GM12878 (cell line): Measurements from ENCODE around the gene FOXK2. TPM values are rescaled to one million over a fixed set of nuclear protein-coding genes. Genes with fewer than 3 reads are reported as not detected.
"Not testable (repeated sequence)": the region's sequence is repeated elsewhere in the genome, so short reads cannot be mapped to it uniquely, and the experiment has no call there.

ENCODE experiments used
- ATAC-seq: fragments of 200-7000 bp; cut with Tn5 transposase; 3 replicates; pipeline ENCODE4 v1.9.1; 2020; ENCODE audit warnings: mild to moderate bottlenecking, moderate library complexity
- BruUV-seq: library from RNA; stranded (reverse); fragments of 400-500 nt; replicated peaks from 2 replicates; lab custom pipeline; 2021; lab: Mats Ljungman, UMichigan
- CTCF ChIA-PET: fragments of 300-600 bp; sonication (Branson Sonifier 250); formaldehyde crosslinking; extraction: SDS; loops from one replicate; lab custom pipeline; 2021; ENCODE audit warnings: inconsistent platforms; lab: Yijun Ruan, JAX
- POLR2A ChIA-PET: fragments of 350-600 bp; formaldehyde crosslinking; extraction: SDS; loops from one replicate; lab custom pipeline; 2021; ENCODE audit warnings: inconsistent platforms; lab: Charles Lee
- RAD21 ChIA-PET: fragments of 300-600 bp; sonication (Branson Sonifier 250); formaldehyde crosslinking; loops from one replicate; lab custom pipeline; 2023; ENCODE audit warnings: antibody characterized with exemption; ENCODE audit not compliant: unreplicated experiment; lab: Charles Lee
- SMC1A ChIA-PET: fragments of 300-600 bp; sonication (Branson Sonifier 250); formaldehyde crosslinking; loops from one replicate; lab custom pipeline; 2023; ENCODE audit not compliant: unreplicated experiment, uncharacterized antibody; lab: Charles Lee
- DNase-seq: peaks from one replicate; pipeline ENCODE4 v3.0.0-alpha.2; 2011; ENCODE audit warnings: low read depth, low spot score
- FAIRE-seq: peaks from 3 replicates; lab custom pipeline; 2011; peaks lifted over from hg19 to GRCh38; lab: Jason Lieb, UNC
- H2AFZ ChIP-seq: 2 replicates; pipeline ENCODE4 v1.6.0; 2011; ENCODE audit warnings: low read depth, low read length, control low read depth; ENCODE audit not compliant: control insufficient read depth
- H3K27ac ChIP-seq: 2 replicates; pipeline ENCODE4 v1.5.1; 2011; ENCODE audit warnings: control low read depth; ENCODE audit not compliant: control insufficient read depth, insufficient read depth
- H3K27me3 ChIP-seq, 2 experiments: replicated peaks in 1 of 2; 2 replicates each; pipeline versions ENCODE4 v1.6.0 to v1.6.1; 2011; ENCODE audit warnings: low read length in 1 of 2; ENCODE audit not compliant: control insufficient read depth in 2 of 2, insufficient read depth in 2 of 2
- H3K36me3 ChIP-seq, 2 experiments: 2 replicates each; pipeline ENCODE4 v1.5.1; 2011; ENCODE audit warnings: low read length in 1 of 2; ENCODE audit not compliant: control insufficient read depth in 2 of 2, insufficient read depth in 2 of 2
- H3K4me1 ChIP-seq: 2 replicates; pipeline ENCODE4 v1.6.1; 2011; ENCODE audit warnings: mild to moderate bottlenecking, low read length, moderate library complexity, mixed read lengths; ENCODE audit not compliant: control insufficient read depth, insufficient read depth
- H3K4me2 ChIP-seq: 2 replicates; pipeline ENCODE4 v1.6.0; 2011; ENCODE audit warnings: control low read depth; ENCODE audit not compliant: control insufficient read depth, insufficient read depth
- H3K4me3 ChIP-seq: fragments of 200-600 bp; sonication (generic); 2 replicates; pipeline ENCODE4 v1.5.1; 2016
- H3K79me2 ChIP-seq: 2 replicates; pipeline ENCODE4 v1.6.0; 2011; ENCODE audit warnings: low read length; ENCODE audit not compliant: control insufficient read depth, insufficient read depth
- H3K9ac ChIP-seq: 2 replicates; pipeline ENCODE4 v1.8.0; 2011; ENCODE audit warnings: low read length, control low read depth, mixed read lengths; ENCODE audit not compliant: control insufficient read depth, insufficient read depth
- H3K9me3 ChIP-seq: replicated peaks from 3 replicates; pipeline ENCODE4 v1.5.1; 2011; ENCODE audit warnings: mild to moderate bottlenecking, low read length; ENCODE audit not compliant: control insufficient read depth, insufficient read depth
- H4K20me1 ChIP-seq: 2 replicates; pipeline ENCODE4 v1.6.0; 2011; ENCODE audit not compliant: control insufficient read depth, insufficient read depth
- IKZF2 ChIP-seq, 2 experiments: fragments of 450-650 bp; IDR thresholded peaks; 2 replicates each; pipeline ENCODE4 v1.6.1; 2017; ENCODE audit warnings: mild to moderate bottlenecking in 2 of 2, moderate library complexity in 2 of 2
- RAD21 ChIP-seq: IDR thresholded peaks from 2 replicates; pipeline ENCODE4 v1.6.1; 2011; ENCODE audit warnings: mild to moderate bottlenecking, low read depth, low read length, moderate library complexity; ENCODE audit not compliant: insufficient read depth
- WGBS: methylation state at CpG from one replicate; pipeline ENCODE4 v1.1.6; 2016; ENCODE audit warnings: low lambda C conversion rate; ENCODE audit not compliant: insufficient replicate concordance, insufficient coverage; ENCODE audit errors: missing lambda C conversion rate; 5-methylcytosine and 5-hydroxymethylcytosine counted together
- in situ Hi-C: fragments of 300-500 bp; cut with MboI; formaldehyde crosslinking; loops from 9 replicates; pipeline ENCODE4 v1.14.3; 2018; ENCODE audit warnings: mixed read lengths
- intact Hi-C: fragments of 100-400 bp; cut with micrococcal nuclease; formaldehyde crosslinking; loops from one replicate; pipeline ENCODE4 v1.14.2; 2022; ENCODE audit not compliant: unreplicated experiment
- polyA plus RNA-seq, 11 experiments: library from polyadenylated mRNA; depleted of rRNA in 4 of 11; unstranded in 6 of 11; stranded (reverse) in 5 of 11; fragments of >200 nt; fragmentation: Nextera tagmentation in 4 of 11; fragmentation: Illumina TruSeq in 1 of 11; extraction: Ambion mirVana in 4 of 11; extraction: Trizol in 1 of 11; gene quantifications; 1 replicate in 1 of 11; 2 replicates in 10 of 11; pipeline versions ENCODE4 v1.2.1 to v1.2.3, GENCODE V29; 2011 to 2016; ENCODE audit warnings: inconsistent platforms in 2 of 11, missing spikeins in 2 of 11, low read depth in 1 of 11
- total RNA-seq, 4 experiments: library from RNA; depleted of rRNA in 3 of 4; stranded (reverse); fragments of >200 nt in 3 of 4; fragmentation: Illumina TruSeq in 1 of 4; extraction: Trizol in 1 of 4; gene quantifications; 2 replicates each; pipeline versions ENCODE4 v1.2.1 to v1.2.3, GENCODE V29; 2013 to 2021

FOXK2 gene
- total and polyA plus RNA-seq, 10 of the 15 experiments (the other 5 are each of a cell fraction or from before 2014, with no cell fraction given): 2.4 to 56.8 (median 34.4) TPM

GRCh38 chr17:82507631-82508175 is 11.8 kb upstream of the FOXK2 start:
- Histone ChIP-seq H3K27ac (no peak overlapping the region; the same call in 1 of the 2 replicates), H3K4me3 (no peak overlapping the region), H3K36me3 (no peaks in the 10 kb centered on the region), H3K4me1 (peaks cover 11% of the 10 kb centered on the region), H3K79me2 (no peaks in the 10 kb centered on the region), H3K9ac (no peak overlapping the region), H2AFZ (no peak overlapping the region; the same call in 1 of the 2 replicates), H3K4me2 (no peak overlapping the region), H3K27me3 (no peaks in the 10 kb centered on the region), H3K9me3 (no peaks in the 10 kb centered on the region; the same call in 2 of the 3 replicates)
- FAIRE-seq: peak; percentile 70
- ChIA-PET POLR2A (interaction anchor here (0.7 to 2.7 kb wide), 7 partner anchors 10 to 60 kb away, joined by 3 to 19 read pairs (median 9); partner anchors contain the start of gene FOXK2), SMC1A (interaction anchor here (0.8 to 3.0 kb wide), 8 partner anchors 11 to 89 kb away, joined by 3 to 12 read pairs (median 4); no protein-coding TSS in a partner anchor), RAD21 (interaction anchor here (0.7 to 1.6 kb wide), 3 partner anchors 10 to 357 kb away, joined by 3 to 4 read pairs (median 4); no protein-coding TSS in a partner anchor)
- whole genome bisulfite sequencing: 95% methylated on average over 6 of the region's 7 CpGs
- intact Hi-C loops (no loop called here), in situ Hi-C loops (no loop called here)
- DNase-seq: no peak
- no TSS peak for BruUV-seq
- no peak for TF ChIP-seq RAD21
- 0 out of 4 replicates have a peak, but pooled peaks of 1 of the 2 experiments have one; percentile 18 for TF ChIP-seq IKZF2 (IDR thresholded peaks at IDR 0.05)
- TF ChIP-seq, all 136 proteins: peak for 1
- no peaks in the 10 kb centered on the region for H4K20me1 ChIP-seq
- CTCF ChIA-PET: interaction anchor here (1.4 to 5.6 kb wide), 4 partner anchors 12 to 46 kb away, joined by 6 to 26 read pairs (median 10); partner anchors contain the start of gene FOXK2
- ATAC-seq: no peak

GRCh38 chr17:82511642-82512041 is 7.9 kb upstream of the FOXK2 start:
- CTCF ChIA-PET, H3K36me3 ChIP-seq, H3K27me3 ChIP-seq, H3K79me2 ChIP-seq, BruUV-seq, POLR2A ChIA-PET, H3K9ac ChIP-seq, H3K27ac ChIP-seq, H3K4me3 ChIP-seq, H3K9me3 ChIP-seq, H2AFZ ChIP-seq, intact Hi-C loops, ATAC-seq, in situ Hi-C loops, SMC1A ChIA-PET, FAIRE-seq, H4K20me1 ChIP-seq, DNase-seq, H3K4me2 ChIP-seq: not testable (repeated sequence)
- RAD21 ChIA-PET: interaction anchor here (1.6 kb wide), 1 partner anchor 11 kb away, joined by 3 read pairs; no protein-coding TSS in a partner anchor
- 68% methylated on average over 5 of the region's 5 CpGs for WGBS
- peaks cover 11% of the 10 kb centered on the region for H3K4me1 ChIP-seq
